T-helper 1 cell treated with Interleukin-12 subunit alpha and Interleukin-12 subunit beta and Interleukin-4 antibody, amounts not matched to agents 30 ng/mL and 1 ng/mL, for 36 hours (primary cell): ENCODE results near the gene PDIA6. TPM values are rescaled to one million over a fixed set of nuclear protein-coding genes. Genes with fewer than 3 reads are reported as not detected.

ENCODE experiments used
- intact Hi-C: fragments of 100-400 bp; cut with micrococcal nuclease; formaldehyde crosslinking; loops from one replicate; pipeline ENCODE4 v1.15.1; 2024
- total RNA-seq: library from RNA; stranded (reverse); gene quantifications from 2 replicates; pipeline ENCODE4 v1.2.3, GENCODE V29; 2022

The PDIA6 gene, protein sequence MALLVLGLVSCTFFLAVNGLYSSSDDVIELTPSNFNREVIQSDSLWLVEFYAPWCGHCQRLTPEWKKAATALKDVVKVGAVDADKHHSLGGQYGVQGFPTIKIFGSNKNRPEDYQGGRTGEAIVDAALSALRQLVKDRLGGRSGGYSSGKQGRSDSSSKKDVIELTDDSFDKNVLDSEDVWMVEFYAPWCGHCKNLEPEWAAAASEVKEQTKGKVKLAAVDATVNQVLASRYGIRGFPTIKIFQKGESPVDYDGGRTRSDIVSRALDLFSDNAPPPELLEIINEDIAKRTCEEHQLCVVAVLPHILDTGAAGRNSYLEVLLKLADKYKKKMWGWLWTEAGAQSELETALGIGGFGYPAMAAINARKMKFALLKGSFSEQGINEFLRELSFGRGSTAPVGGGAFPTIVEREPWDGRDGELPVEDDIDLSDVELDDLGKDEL
- total RNA-seq: 175 and 180 TPM in 2 replicates

GRCh38 chr2:10812362-10813162 is at the start of gene PDIA6:
TSS of gene PDIA6 (minus strand) at chr2:10812785. CDS start at chr2:10812696, 89 bp downstream.
- intact Hi-C loops: loop anchor here (1.0 to 5.0 kb wide), 15 partner anchors 20 to 1976 kb away; partner anchors contain the start of genes CPSF3, E2F6, HPCAL1 and ITGB1BP1

- intact Hi-C loops: no loop called here
Measured at GRCh38 chr2:10862330-10862729, 49.7 kb upstream of the PDIA6 start.

DNA sequence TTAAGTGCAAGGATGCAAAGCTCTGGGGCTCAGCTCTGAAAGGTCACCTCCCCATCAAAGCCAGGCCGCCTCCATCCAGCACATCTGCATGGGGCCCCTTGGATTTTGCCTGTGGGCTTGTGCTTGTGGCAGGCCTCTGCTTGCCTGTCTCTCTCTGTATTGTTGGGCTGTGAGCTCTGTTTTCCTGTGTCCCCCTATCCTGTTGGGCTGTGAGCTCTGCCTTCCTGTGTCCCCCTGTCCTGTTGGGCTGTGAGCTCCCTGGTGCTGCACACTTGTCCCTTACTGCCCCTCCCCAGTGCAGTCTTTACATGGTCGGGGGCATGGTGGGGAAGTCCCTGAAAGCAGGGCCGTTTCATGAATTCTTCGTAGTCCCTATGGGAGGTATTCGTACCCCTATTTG is 49.2 kb upstream of the PDIA6 start:
- intact Hi-C loops: no loop called here

- intact Hi-C loops: no loop called here
Measured at GRCh38 chr2:10860814-10861325, 48.3 kb upstream of the PDIA6 start.

DNA sequence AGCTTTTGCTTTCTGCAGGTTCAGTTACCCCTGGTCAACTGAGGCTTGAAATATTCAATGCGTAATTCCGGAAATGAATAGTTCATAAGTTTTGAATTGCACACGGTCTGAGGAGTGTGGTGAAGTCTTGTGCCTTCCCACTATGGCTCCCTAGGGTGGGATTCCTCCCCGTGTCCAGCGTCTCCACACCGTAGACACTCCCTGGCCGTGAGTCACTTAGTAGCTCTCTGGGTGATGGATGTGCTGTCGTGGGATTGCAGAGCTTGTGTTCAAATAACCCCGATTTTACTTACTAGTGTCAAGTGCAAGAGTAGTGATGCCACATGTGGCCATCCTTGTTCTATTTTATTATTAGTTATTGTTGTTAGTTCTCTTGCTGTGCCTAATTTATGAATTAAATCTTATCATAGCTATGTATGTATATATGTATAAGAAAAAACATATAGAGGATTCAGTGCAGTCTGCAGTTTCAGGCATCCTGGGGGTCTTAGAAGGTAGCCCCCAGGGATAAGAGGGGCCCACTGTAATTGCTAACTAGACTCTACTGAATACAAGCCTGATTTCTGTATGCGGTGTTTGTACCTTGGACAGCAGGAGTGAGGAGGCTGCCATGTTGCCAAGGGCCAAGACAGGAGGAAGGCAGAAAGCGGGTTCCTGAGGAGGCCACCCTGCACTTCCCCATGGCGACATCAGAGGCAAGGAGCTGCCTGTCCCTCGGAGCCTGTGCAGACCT is 47.7 kb upstream of the PDIA6 start:
- intact Hi-C loops: no loop called here

GRCh38 chr2:10859278-10859677 is 46.7 kb upstream of the PDIA6 start:
- intact Hi-C loops: no loop called here

DNA sequence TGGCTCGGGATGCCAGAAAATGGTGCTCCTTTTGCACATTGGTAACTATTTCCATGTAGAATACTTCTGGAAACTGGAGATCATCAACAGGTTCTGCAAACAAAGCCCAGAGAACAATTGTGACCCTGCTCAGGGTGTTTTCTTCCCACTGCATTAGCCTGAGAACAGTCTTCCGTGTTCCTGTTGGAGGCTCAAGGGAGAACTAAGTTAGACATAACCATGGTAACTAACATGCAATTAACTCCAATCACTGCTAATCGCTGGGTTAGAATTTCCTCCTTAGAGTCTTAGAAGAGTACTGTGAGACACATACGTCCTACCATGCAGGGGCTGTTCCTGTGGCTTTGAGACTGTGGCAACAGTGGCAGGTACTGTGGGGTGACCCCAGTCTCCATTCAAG is 36.0 kb upstream of the PDIA6 start:
- intact Hi-C loops: no loop called here

GRCh38 chr2:10847008-10847407 is 34.4 kb upstream of the PDIA6 start:
- intact Hi-C loops: no loop called here

DNA sequence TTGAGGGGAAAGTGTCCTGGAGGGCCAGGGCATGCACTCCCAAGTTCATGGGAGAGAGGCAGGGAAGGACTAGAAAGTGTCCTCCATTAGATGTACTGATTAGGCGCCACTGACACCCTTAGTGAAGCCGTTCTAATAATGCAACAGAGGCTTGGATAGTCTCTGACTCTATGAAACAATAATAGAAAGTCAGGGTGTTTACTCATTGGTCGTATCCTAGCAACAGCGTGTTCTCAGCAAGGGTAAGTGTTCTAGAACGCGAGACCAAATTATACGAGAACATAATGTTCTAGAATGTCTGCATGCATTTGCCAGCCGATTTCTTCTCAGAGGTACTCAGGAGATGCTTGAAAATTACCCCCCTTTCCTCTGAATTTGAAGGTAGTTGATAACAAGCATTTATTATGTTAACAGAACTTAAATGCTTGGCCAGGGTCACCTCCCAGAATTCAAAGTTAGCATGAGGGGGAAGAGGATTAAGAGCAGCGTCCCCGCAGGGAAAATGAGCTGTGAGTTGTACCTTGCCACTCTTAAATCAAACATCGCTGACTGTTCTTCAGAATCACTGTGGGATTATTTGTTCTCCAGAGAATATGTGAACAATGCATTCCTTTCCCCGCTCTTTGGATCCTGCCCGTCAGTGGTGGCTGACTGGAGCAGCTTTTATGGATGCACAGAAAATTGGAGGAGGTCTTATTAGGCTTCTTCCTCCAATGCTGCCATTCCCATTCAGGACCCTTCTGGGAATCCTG is 33.7 kb upstream of the PDIA6 start:
- intact Hi-C loops: no loop called here

DNA sequence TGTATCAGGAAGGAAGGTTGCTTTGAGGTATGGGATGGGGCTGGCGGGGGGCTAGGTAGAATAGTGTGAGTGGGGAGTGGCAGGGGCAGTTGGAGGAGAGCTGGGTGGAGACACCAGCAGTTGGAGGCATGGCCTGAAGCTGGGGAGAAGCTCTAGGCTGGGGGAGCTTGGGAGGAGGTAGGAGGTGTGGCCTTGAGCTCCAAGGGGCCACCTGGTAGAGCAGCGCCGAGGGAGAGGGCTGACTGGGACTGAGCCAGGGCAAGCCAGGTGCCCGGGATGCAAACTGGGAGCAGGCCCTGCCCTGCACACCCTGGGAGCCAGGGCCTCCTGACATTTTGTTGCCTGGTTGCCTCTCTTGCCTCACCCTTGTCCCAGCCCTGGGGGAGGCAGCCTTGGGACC is 33.1 kb upstream of the PDIA6 start:
- intact Hi-C loops: no loop called here

DNA sequence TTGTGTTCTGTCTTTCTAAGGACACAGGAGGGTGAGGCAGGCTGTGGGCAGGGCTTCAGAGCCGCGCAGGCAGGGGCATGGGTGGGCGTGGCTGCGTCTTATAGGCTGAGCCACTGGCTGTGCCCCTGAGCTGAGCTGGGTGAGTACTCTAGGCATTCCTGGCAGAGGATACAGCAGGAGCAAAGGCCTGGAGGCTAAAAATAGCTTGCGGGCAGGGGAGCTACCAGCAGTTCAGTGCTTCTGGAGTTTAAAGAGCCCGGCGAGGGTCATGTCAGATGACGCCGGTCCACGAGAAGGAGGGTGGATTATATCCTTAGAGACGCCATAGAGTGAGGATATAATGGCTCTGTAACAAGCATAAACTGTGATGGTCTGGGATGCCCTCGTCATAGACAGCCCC is 31.5 kb upstream of the PDIA6 start:
- intact Hi-C loops: no loop called here

DNA sequence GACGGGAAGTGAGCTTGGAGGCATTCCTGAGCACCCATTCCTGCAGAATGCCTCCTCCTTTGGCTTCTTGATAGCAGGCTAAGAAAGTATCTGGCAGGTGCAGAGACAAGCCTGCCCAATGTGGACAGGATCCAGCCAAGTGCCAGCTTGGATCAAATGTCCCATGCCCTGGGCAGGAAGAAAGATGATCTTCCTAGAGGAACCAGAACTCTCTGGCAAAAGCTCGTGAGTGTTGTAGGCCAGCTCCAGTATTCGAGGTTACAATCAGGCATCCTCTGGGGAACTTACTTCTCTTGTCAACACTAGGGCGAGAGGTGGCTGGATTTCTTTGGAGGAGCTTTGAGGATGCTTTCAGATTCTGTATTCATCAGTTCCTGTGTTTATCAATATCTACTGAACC is 29.9 kb upstream of the PDIA6 start:
- intact Hi-C loops: no loop called here

- intact Hi-C loops: no loop called here
Measured at GRCh38 chr2:10841547-10842219, 29.1 kb upstream of the PDIA6 start.

GRCh38 chr2:10839813-10840212 is 27.2 kb upstream of the PDIA6 start:
- intact Hi-C loops: no loop called here

- intact Hi-C loops: no loop called here
Measured at GRCh38 chr2:10838734-10839133, 26.1 kb upstream of the PDIA6 start.

- intact Hi-C loops: no loop called here
Measured at GRCh38 chr2:10837298-10838266, 25.0 kb upstream of the PDIA6 start.

- intact Hi-C loops: loop anchor here (1.0 kb wide), 2 partner anchors 294 to 611 kb away; no protein-coding TSS in a partner anchor
Measured at GRCh38 chr2:10835052-10835970, 22.7 kb upstream of the PDIA6 start.
